H1 (cell line): ENCODE results near the gene P3H4. TPM values are rescaled to one million over a fixed set of nuclear protein-coding genes. Genes with fewer than 3 reads are reported as not detected.

Experiments used
- BRCA1 ChIP-seq: IDR thresholded peaks from 2 replicates; pipeline ENCODE4 v1.6.1; 2012; ENCODE audit warnings: low read depth, low read length, improper control_type of control experiment
- KDM4A ChIP-seq: IDR thresholded peaks from one replicate; pipeline ENCODE4 v1.7.1; 2012; ENCODE audit warnings: low read depth, mild to moderate bottlenecking, moderate library complexity, low read length, inconsistent platforms; ENCODE audit not compliant: severe bottlenecking
- MAFK ChIP-seq: IDR thresholded peaks from 2 replicates; pipeline ENCODE4 v1.6.1; 2012; ENCODE audit warnings: low read depth, mild to moderate bottlenecking, improper control_type of control experiment, low read length
- NANOG ChIP-seq: IDR thresholded peaks from 2 replicates; pipeline ENCODE4 v1.6.1; 2011; ENCODE audit warnings: low read length, low read depth, mild to moderate bottlenecking, inconsistent platforms; ENCODE audit not compliant: insufficient read depth, poor library complexity, severe bottlenecking
- TBP ChIP-seq: IDR thresholded peaks from 2 replicates; pipeline ENCODE4 v1.6.1; 2011; ENCODE audit warnings: low read depth, low read length, improper control_type of control experiment
- polyA plus RNA-seq, 7 experiments: library from polyadenylated mRNA; depleted of rRNA in 3 of 7; stranded (reverse) in 5 of 7; unstranded in 2 of 7; fragments of >200 nt in 5 of 7; fragments of 200-250 nt in 2 of 7; gene quantifications; 1 replicate in 5 of 7; 2 replicates in 1 of 7; 4 replicates in 1 of 7; pipeline versions ENCODE4 v1.2.1 to v1.2.3, GENCODE V29; 2011 to 2013; ENCODE audit warnings: missing spikeins in 2 of 7, mixed read lengths in 2 of 7
- total RNA-seq: library from RNA; stranded (reverse); fragmentation: NEBNext Ultra II Directional; extraction: Animal tissue kit (Norgen Biotek cat#: 25700); gene quantifications from 2 replicates; pipeline ENCODE4 v1.2.1, GENCODE V29; 2021
- TF ChIP-seq, protein P1 (sequence below): fragments of 300-600 bp; sonication (generic); IDR thresholded peaks from 2 replicates; pipeline ENCODE4 v1.7.1; 2012; ENCODE audit warnings: low read length, moderate library complexity, mild to moderate bottlenecking, inconsistent platforms; ENCODE audit not compliant: insufficient replicate concordance
- TF ChIP-seq, protein P2 (sequence below), 3 experiments: IDR thresholded peaks; 1 replicate in 2 of 3; 2 replicates in 1 of 3; pipeline versions ENCODE4 v1.5.1 to v1.6.1; 2011; ENCODE audit warnings: low read length in 3 of 3, mild to moderate bottlenecking in 3 of 3, inconsistent platforms in 2 of 3, low read depth in 1 of 3, moderate library complexity in 1 of 3; ENCODE audit not compliant: insufficient read depth in 1 of 3; ENCODE audit errors: control extremely low read depth in 1 of 3

Gene P3H4
- total and polyA plus RNA-seq, 2 of the 8 experiments (the other 6 are each of a cell fraction or from before 2014, with no cell fraction given): 23.4 to 26.7 TPM

DNA sequence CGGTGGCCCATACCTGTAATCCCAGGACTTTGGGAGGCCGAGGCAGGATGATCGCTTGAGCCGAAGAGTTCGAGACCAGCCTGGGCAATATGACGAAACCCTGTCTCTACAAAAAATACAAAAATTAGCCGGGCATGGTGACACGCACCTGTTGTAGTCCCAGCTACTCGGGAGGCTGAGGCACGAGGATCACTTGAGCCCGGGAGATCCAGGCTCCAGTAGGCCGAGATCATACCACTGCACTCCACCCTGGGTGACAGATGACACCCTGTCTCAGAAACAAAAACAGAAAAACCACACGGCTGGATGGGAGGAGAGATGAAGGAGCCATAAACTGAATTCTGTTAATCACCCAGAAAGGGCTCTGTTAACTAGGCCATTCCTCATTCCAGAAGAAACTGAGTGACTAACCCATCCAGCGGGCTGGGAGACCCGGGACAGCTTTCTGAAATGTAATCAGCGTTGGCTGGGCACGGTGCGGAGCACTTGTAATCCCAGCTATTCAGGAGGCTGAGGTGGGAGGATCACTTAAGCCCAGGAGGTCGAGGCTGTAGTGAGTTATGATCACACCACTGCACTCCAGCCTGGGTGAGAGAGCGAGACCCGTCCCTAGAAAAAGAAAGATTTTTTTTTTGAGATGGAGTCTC is 24.9 kb upstream of the P3H4 start (continued):
- TF ChIP-seq, protein P1, sequence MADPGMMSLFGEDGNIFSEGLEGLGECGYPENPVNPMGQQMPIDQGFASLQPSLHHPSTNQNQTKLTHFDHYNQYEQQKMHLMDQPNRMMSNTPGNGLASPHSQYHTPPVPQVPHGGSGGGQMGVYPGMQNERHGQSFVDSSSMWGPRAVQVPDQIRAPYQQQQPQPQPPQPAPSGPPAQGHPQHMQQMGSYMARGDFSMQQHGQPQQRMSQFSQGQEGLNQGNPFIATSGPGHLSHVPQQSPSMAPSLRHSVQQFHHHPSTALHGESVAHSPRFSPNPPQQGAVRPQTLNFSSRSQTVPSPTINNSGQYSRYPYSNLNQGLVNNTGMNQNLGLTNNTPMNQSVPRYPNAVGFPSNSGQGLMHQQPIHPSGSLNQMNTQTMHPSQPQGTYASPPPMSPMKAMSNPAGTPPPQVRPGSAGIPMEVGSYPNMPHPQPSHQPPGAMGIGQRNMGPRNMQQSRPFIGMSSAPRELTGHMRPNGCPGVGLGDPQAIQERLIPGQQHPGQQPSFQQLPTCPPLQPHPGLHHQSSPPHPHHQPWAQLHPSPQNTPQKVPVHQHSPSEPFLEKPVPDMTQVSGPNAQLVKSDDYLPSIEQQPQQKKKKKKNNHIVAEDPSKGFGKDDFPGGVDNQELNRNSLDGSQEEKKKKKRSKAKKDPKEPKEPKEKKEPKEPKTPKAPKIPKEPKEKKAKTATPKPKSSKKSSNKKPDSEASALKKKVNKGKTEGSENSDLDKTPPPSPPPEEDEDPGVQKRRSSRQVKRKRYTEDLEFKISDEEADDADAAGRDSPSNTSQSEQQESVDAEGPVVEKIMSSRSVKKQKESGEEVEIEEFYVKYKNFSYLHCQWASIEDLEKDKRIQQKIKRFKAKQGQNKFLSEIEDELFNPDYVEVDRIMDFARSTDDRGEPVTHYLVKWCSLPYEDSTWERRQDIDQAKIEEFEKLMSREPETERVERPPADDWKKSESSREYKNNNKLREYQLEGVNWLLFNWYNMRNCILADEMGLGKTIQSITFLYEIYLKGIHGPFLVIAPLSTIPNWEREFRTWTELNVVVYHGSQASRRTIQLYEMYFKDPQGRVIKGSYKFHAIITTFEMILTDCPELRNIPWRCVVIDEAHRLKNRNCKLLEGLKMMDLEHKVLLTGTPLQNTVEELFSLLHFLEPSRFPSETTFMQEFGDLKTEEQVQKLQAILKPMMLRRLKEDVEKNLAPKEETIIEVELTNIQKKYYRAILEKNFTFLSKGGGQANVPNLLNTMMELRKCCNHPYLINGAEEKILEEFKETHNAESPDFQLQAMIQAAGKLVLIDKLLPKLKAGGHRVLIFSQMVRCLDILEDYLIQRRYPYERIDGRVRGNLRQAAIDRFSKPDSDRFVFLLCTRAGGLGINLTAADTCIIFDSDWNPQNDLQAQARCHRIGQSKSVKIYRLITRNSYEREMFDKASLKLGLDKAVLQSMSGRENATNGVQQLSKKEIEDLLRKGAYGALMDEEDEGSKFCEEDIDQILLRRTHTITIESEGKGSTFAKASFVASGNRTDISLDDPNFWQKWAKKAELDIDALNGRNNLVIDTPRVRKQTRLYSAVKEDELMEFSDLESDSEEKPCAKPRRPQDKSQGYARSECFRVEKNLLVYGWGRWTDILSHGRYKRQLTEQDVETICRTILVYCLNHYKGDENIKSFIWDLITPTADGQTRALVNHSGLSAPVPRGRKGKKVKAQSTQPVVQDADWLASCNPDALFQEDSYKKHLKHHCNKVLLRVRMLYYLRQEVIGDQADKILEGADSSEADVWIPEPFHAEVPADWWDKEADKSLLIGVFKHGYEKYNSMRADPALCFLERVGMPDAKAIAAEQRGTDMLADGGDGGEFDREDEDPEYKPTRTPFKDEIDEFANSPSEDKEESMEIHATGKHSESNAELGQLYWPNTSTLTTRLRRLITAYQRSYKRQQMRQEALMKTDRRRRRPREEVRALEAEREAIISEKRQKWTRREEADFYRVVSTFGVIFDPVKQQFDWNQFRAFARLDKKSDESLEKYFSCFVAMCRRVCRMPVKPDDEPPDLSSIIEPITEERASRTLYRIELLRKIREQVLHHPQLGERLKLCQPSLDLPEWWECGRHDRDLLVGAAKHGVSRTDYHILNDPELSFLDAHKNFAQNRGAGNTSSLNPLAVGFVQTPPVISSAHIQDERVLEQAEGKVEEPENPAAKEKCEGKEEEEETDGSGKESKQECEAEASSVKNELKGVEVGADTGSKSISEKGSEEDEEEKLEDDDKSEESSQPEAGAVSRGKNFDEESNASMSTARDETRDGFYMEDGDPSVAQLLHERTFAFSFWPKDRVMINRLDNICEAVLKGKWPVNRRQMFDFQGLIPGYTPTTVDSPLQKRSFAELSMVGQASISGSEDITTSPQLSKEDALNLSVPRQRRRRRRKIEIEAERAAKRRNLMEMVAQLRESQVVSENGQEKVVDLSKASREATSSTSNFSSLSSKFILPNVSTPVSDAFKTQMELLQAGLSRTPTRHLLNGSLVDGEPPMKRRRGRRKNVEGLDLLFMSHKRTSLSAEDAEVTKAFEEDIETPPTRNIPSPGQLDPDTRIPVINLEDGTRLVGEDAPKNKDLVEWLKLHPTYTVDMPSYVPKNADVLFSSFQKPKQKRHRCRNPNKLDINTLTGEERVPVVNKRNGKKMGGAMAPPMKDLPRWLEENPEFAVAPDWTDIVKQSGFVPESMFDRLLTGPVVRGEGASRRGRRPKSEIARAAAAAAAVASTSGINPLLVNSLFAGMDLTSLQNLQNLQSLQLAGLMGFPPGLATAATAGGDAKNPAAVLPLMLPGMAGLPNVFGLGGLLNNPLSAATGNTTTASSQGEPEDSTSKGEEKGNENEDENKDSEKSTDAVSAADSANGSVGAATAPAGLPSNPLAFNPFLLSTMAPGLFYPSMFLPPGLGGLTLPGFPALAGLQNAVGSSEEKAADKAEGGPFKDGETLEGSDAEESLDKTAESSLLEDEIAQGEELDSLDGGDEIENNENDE: no peak
- TF ChIP-seq BRCA1 (no peak), KDM4A (no peak), MAFK (no peak), NANOG (no peak), TBP (no peak)
- TF ChIP-seq, protein P2, sequence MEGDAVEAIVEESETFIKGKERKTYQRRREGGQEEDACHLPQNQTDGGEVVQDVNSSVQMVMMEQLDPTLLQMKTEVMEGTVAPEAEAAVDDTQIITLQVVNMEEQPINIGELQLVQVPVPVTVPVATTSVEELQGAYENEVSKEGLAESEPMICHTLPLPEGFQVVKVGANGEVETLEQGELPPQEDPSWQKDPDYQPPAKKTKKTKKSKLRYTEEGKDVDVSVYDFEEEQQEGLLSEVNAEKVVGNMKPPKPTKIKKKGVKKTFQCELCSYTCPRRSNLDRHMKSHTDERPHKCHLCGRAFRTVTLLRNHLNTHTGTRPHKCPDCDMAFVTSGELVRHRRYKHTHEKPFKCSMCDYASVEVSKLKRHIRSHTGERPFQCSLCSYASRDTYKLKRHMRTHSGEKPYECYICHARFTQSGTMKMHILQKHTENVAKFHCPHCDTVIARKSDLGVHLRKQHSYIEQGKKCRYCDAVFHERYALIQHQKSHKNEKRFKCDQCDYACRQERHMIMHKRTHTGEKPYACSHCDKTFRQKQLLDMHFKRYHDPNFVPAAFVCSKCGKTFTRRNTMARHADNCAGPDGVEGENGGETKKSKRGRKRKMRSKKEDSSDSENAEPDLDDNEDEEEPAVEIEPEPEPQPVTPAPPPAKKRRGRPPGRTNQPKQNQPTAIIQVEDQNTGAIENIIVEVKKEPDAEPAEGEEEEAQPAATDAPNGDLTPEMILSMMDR (IDR thresholded peaks at IDR 0.05; ENCODE audit: control extremely low read depth in 1 of 3, insufficient read depth in 1 of 3, low read depth in 1 of 3, low read length in 3 of 3): no peak
